Suppressor macrophage (primary cell): ENCODE results near the gene CMTM1.
A peak's percentile ranks its signal among the peaks of the same experiment; 100 is the strongest.
"Not testable (repeated sequence)": the region's sequence is repeated elsewhere in the genome, so short reads cannot be mapped to it uniquely, and the experiment has no call there.

Experiments
- DNase-seq, 4 experiments: peaks; one replicate each; pipeline ENCODE4 v3.0.0-alpha.2; 2020 to 2022

The CMTM1 gene

DNA sequence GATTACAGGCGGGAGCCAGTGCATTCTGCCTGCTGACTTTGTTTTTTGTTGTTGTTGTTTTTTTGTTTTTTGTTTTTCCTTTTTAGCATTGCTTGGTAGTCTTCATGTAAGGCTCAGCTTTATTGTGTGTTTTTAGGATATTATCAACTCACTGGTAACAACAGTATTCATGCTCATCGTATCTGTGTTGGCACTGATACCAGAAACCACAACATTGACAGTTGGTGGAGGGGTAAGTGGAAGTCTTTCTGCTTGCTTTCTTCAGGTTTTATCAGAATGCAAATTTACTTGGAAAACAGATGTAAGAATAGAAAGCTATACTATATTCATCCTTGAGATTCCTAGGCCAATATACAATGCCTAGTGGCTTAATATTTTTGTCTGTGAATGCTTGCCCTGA, 3.3 kb upstream of the CMTM1 start:
- no peak for DNase-seq

- no peak for DNase-seq
These were observed 2.5 kb upstream of the CMTM1 start for GRCh38 chr16:66563574-66564334.

GRCh38 chr16:66567270-66567669, 1.0 kb downstream of the CMTM1 start:
- not testable (repeated sequence) for DNase-seq

GRCh38 chr16:66568355-66568754, 2.1 kb downstream of the CMTM1 start:
- no peak for DNase-seq

DNA sequence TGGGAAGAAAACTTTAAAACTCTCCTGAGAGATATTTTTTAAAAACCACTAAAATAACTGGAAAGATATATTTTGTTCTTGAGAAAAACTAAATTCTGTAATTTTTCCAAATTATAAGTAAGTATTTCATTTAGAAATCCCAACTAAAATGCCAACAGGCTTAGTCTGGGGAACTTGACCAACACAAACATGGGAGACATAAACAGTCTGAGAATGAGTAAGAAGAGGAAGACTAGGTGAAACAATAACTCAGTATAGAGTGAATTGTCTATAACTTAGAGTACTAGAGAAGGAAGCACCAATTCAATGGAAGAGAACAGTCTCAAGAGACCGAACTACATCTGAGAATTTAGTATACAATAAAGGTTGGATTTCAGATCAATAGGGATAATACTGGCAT, 2.9 kb downstream of the CMTM1 start:
- no peak for DNase-seq

DNA sequence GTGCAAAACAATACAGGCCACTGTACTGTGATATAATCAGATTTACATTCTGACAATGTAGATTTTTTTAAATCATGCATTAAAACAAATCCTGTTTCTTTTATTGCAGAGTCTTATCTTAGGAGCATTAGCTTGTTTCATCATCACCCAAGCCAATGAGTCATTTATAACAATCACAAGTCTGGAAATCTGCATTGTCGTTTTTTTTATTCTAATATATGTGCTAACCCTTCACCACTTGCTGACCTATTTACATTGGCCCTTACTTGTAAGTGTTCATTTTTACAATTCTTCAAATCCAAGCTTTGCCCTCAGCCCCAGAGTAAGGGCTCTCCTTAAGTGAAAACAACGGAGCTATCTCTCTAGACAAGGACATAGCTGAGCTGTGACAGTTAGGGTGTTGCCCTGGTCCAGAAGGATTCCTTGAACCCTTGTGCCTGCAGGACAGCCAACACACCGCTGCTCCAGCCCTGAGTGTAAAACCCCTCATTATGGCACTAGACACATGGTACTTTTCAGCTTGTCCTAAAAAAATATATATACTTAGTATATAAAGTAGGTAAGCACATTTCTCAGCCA, 3.7 kb downstream of the CMTM1 start:
- DNase-seq: peak in 3 of 4 experiments; percentile 19 to 66 (median 61)

DNA sequence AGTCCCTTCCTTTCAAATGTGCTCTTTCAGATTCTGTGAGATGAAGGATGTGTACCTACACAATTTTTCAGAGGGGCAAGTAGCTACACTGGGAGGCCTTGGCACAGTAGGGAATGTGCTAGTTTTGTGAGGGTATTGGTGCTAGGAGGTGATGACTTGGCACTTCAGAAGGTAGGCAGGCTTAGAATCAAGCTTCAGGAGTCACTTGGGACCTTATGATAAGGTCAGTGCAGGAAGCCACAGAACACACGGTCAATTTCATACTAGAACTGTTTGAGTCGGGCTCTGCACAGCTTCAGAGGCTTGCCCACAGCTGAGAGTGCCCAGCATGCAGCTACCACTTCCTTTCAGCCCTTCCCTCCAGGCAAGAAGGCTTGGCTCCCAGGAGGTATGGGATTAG, 6.1 kb downstream of the CMTM1 start:
- DNase-seq: no peak

DNA sequence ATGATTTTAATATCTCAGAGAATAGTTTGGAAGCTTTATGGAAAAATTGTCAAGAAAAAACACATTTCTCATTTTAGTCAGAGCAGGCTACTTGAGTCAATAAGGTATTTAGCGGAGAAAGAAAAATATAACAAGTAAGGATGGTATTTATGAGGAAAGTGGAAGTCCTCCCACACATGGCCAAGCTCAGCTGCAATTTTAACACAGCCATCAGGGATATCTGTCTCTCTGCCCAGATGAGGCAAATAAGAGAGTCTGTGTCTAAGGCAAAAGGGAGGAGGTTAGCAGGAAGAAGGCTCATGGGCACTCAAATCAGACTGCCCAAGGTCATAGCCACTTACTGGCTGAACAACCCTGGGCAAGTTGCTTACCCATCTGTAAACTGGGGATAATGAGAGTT, 7.8 kb downstream of the CMTM1 start:
- DNase-seq: peak in 3 of 4 experiments; percentile 52 to 60 (median 53)

- no peak for DNase-seq
These were observed 8.3 kb downstream of the CMTM1 start for GRCh38 chr16:66574531-66574930.

DNA sequence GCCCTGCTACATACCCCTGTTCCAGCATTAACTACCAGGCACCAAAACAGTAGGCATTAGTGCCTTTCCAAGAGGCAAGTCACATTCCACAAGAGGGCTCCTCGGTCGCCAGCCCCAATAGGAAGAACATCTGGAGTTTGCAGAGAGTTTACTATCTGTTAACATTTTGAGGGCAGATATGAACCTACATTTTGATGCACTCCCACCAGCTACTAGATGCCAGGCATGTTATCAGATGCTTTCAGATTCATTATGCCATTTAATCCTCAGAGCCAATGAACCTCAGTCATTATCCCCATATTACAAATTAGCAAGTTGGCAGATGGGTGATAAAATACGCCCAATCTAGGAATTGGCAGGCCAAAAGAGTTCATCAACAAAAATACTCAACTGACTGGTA, 8.8 kb downstream of the CMTM1 start:
- no peak for DNase-seq

GRCh38 chr16:66576296-66576695, 10.1 kb downstream of the CMTM1 start:
- DNase-seq: no peak

DNA sequence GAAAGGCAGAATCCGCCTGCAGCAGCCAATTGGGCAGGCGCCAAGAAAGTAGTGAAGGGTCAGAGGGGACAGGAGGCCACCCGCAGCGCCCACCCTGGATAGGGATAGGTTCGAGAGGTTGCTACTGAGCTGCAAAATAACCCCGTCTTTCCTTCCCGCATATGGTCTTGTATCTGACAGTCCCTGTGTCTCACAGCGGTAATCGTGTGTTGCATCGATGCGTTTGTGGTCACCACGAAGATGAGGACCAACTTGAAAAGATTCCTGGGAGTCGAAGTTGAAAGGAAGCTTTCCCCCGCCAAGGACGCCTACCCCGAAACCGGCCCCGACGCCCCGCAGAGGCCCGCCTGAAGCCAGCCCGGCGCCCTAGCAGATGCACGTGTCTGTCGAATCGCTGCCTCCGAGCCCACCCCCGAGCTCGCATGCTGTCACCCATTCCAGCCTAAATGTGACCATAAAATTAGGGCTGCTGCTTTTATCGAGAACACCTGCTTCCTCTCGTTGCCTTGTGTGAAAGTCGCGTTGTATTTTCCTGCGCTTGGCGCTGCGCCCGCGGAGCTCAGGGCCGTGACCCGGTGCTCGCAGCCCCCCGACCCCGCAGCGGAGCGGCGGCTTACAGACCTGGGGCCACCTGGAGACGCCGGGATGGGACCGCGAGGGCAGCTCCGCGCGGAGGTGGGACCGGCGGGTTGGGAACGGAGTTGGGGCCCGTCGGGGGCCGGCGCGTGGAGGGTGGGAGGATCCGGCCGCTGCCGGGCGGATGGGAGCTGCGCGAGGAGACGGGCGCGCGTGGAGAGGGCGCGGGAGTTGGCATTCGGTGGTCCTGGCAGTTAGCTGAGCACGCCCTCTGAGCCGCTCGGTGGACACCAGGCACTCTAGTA, 12.7 kb downstream of the CMTM1 start, which contains the start of gene CMTM2:
Gene CMTM2 (plus strand): TSS at position 813 of the 881 bp plus-strand sequence. CDS start 145 bp downstream, outside the sequence.
- DNase-seq: peak in 1 of 4 experiments; percentile 24

DNA sequence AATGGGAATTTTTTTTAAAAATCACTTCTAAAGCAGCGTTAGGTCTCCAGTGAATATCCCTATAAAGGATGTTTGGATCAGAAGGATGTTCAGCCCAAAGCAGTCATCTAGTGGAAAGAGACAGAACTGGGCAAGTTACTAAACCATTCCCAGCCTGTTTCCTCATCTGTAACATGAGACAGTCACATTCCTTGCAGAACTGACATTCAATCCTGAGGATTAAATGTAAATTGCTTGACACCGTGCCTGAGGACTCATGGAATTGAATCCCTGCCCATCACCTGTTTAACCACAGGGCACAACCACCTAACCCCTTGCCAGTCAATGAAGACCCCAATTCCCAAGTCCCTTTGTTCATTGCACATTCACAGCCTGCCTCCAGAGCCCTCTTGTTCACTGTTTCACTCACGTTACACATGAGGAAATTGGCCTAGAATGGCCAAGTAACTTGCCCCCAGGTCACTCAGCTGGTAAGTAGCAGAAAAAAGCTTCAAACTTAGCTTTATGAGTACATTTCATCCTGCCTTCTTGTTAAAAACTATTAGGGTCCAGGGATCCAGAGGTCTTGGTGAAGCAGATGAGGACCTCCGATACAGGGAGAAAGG, 14.5 kb downstream of the CMTM1 start:
- peak in 1 of 4 experiments; percentile 24 for DNase-seq

GRCh38 chr16:66581246-66581952, 15.2 kb downstream of the CMTM1 start:
- peak; percentile 55 to 89 (median 76) for DNase-seq

GRCh38 chr16:66585481-66586239, 19.4 kb downstream of the CMTM1 start:
- peak; percentile 36 to 65 (median 58) for DNase-seq

DNA sequence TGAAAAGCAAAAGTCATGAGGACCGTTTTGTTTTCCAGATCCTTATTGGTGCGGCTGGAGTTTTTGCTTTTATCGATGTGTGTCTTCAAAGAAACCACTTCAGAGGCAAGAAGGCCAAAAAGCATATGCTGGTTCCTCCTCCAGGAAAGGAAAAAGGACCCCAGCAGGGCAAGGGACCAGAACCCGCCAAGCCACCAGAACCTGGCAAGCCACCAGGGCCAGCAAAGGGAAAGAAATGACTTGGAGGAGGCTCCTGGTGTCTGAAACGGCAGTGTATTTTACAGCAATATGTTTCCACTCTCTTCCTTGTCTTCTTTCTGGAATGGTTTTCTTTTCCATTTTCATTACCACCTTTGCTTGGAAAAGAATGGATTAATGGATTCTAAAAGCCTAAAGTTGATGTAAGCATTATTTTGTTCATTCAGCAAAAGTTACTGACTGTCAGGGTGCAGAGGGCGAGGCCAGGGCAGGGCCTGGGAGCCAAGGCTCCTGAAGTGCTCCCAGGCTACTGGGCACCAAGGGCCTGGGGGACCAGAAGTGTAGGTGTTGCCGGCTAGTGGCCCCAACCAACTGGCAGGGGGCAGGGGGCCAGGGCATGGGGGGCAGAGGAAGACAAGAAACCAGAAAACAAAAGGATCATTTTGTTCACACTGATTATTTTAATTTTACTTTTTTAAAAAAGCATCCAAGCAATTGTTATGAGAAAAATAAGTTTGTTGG, 21.8 kb downstream of the CMTM1 start:
- no peak for DNase-seq

- peak; percentile 63 to 85 (median 82) for DNase-seq
These were observed 22.9 kb downstream of the CMTM1 start for GRCh38 chr16:66588981-66589713.

- DNase-seq: peak in 1 of 4 experiments; percentile 23
These were observed 24.1 kb downstream of the CMTM1 start for GRCh38 chr16:66590322-66590721.

DNA sequence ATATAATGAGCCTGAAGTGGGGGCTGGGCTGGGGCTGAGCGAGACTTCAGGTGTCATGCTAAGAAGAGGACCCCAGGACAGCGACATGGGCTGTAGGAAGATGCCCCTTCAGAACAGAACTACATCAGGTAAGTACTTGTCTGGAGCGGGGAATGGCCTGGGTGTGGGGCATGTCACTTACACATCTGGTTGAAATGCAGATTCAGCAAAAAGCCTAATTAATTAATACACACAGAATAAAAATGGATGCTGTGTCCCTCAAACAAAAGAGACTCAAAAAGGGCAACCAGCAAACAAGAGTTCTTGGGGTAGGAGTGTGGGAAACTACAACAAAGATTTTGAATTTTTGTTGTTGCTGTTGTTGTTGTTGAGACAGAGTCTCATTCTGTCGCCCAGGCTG, 24.8 kb downstream of the CMTM1 start:
- DNase-seq: no peak

GRCh38 chr16:66592241-66592640, 26.0 kb downstream of the CMTM1 start:
- DNase-seq: no peak
